Measurements from ENCODE around the gene TBC1D2B. TPM values are rescaled to one million over a fixed set of nuclear protein-coding genes. Genes with fewer than 3 reads are reported as not detected.
"Not testable (repeated sequence)": the region's sequence is repeated elsewhere in the genome, so short reads cannot be mapped to it uniquely, and the experiment has no call there.

TBC1D2B gene
- total RNA-seq, 1 donor from 2014 or later, result 50.4 TPM

DNA sequence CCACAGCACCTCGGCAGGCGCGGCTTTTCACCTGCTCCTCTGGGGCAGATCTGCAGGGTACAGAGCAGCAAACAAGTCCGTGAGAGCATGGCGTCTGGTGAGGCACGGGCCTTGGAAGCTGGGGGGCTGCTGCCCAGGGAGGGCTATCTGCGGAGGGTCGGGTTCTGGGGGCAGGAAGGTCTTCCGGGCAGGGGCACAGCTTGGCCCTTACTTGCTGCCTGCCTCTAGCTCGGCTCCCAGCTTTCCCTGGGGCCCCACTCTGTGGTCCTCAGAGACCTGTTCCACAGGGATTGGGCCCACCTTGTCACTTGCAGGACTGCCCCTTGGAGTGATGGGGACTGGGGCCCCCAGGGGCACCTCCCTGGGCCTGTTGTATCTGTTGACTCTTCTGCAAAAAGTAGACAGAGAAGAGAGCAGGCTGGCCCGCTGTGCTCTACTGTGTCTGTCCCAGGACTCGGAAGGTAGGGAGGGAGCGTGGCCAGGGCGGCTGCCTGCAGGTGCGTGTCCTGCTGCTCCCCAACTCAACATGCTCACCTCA lies 84.1 kb downstream of the TBC1D2B start:
- no peak for ATAC-seq
- no peak for DNase-seq (ENCODE audit: low spot score)

DNA sequence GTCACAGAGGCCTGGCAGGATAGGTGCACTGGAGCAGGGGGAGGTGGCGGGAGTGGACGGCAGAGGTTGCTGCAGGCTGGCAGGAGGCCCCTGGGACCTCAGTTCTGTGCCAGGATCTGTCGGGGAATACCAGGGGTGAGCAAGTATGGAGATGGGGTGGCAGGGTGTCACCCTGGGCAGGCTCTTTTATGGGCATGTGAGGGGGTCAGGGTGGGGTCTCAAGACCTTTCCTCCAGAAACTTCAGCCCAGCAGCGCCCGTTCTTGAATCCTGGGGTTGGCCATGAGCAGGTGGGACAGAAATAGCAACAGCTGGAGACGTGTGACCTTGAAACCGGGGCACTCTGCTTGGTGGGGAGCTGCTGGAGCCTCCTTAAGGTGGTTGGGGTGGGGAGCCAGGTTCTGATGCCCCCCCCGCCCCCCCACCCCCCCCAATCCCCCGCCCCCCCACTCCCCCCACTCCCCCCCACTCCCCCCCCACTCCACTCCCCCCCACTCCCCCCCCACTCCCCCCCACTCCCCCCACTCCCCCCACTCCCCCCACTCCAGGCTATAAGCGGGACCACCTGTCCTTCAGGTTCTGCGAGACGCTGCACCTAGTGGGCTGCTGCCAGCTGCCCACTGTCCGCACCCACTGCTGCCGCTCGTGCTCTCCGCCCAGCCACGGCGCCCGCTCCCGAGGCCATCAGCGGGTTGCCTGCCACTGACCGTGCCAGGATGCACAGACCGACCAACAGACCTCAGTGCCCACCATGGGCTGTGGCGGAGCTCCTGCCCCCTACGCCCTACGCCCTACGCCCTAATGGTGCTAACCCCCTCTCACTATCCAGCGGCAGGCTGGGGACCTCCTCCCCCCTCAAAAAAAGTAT lies 84.9 kb downstream of the TBC1D2B start:
- DNase-seq (ENCODE audit: low spot score) (no peak), ATAC-seq (peak; percentile 1)

DNA sequence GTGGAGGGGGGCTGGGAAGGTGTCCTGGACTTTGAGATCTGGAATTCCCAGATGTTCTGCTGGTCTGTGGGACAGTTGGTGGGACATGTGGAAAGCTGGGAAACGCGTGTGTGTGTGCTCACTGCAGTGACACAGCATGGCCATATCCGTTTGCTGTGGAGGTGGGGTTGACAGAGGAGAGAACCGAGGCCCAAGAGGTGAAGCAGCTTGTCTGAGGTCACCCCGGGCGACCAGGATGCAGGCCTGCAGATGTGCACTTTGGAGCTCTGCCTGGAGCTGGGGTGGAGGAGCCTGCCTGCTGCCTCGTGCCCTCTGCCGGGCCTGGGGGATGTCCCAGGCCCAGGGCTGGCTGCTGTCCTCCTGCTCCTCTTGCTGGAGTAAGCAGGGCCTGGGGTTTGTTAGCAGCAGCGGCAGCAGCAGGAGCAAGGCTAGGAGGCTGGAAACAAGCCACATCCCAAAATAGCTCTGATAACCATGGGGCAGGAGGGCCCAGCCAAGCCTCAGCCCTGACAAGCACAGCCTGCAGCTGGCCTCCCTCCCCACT lies 85.8 kb downstream of the TBC1D2B start:
- peak; percentile 47 for ATAC-seq
- not testable (repeated sequence) for DNase-seq (ENCODE audit: low spot score)

DNA sequence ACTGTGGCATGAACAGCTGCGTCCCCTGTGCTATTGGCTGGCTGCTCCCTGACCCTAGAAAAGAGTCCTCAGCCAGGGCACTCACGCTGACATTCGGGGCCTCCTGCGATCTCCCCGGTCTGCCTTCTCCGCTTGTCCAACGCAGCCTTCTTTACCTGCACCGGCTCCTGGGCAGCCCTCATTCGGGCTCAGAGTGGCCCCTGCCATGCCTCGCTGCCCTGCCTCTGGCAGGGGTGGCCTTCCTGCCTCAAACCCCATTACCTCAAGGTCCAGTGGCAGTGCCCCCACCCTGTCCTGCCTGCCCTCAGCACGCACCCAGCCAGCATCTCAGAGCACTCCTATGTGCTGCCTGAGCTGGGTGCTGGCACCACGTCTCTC lies 86.5 kb downstream of the TBC1D2B start:
- DNase-seq (ENCODE audit: low spot score), result no peak

DNA sequence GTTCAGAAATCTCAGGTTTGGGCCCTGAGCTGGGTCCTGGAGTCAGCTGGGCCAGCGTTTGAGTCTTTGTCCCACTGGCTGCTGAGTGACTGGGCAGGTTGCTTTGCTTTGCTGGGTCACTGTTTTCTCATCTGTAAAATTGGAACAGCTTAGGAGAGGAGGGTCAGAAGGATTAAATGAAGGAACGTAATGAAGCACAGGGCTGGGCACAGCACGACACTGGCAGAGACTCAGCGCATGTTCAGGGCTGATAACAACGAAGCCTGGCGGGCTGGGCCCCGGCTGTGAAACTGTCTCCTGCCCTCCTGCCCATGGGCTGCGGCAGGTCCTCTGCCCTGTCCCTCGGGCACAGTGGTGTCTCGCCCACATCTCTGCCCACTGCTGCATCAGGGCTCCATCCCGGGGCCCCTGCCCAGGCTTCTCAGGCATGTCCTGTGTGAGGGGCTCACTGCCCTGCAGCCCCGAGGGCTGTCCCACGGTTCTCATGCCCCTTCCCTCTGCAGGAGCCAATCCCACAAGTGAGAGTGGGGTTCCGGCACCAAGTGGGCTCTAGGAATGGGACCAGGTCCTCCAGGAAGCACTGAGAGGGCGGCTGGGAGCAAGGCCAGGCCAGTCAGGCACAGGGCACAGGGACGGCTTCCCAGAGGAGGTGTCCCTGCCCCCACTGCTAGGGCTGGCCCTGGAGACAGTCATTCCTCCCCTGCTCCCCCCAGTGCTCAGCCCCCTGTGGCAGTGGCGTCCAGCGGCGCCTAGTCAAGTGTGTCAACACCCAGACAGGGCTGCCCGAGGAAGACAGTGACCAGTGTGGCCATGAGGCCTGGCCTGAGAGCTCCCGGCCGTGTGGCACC lies 88.0 kb downstream of the TBC1D2B start:
- no peak for DNase-seq (ENCODE audit: low spot score)
- peak; percentile 10 for ATAC-seq

More for the DNA sequence above, 86.5 kb downstream of the TBC1D2B start:
- ATAC-seq, result no peak

DNA sequence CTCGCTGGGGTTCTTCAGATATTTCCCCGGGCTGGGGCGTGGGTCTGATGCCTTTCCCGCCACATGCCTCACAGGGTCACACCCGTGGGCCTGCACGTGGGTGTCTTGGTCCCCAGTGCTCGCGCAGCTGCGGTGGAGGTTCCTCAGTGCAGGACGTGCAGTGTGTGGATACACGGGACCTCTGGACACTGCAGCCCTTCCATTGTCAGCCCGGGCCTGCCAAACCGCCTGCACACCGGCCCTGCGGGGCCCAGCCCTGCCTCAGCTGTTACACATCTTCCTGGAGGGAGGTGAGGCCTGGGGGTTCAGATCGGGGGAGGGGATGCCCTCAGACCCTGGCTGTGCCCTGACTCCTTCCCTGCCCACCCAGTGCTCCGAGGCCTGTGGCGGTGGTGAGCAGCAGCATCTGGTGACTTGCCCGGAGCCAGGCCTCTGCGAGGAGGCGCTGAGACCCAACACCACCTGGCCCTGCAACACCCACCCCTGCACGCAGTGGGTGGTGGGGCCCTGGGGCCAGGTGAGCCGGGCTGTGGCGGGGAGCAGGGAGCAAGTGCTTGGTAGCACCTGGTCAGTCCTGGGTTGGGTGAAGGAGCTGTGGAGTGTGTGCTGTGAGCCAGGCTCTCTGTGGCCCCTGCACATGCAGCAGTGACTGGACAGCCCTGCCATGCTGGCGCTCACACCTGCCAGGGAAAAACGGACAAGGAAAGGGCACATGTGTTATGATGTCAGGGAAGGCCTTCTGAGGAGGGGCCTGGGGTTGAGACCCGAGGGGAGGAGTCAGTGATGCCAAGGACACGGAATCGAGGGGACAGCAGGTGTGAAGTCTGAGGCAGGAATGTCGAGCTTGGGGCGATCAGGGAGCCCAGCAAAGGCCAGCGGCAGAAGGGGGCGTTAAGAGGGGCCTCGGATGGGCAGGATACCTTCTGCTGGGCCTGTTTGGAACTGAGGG lies 88.9 kb downstream of the TBC1D2B start:
- DNase-seq (ENCODE audit: low spot score), result no peak
- ATAC-seq, result no peak

DNA sequence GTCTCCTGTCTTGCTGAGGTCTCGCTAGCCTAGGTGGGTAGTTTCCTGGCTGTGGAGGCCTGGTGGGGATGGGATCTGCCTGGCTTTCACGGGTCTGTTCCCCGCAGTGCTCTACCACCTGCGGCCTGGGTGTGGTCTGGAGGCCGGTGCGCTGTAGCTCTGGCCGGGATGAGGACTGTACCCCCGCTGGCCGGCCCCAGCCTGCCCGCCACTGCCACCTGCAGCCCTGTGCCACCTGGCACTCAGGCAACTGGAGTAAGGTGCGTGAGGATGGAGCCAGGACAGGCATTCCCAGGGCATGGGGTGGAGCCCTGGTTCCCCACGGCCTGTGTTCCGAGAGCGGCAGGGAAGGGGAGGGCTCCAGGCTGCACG lies 89.8 kb downstream of the TBC1D2B start:
- not testable (repeated sequence) for DNase-seq (ENCODE audit: low spot score)
- peak; percentile 45 for ATAC-seq

DNA sequence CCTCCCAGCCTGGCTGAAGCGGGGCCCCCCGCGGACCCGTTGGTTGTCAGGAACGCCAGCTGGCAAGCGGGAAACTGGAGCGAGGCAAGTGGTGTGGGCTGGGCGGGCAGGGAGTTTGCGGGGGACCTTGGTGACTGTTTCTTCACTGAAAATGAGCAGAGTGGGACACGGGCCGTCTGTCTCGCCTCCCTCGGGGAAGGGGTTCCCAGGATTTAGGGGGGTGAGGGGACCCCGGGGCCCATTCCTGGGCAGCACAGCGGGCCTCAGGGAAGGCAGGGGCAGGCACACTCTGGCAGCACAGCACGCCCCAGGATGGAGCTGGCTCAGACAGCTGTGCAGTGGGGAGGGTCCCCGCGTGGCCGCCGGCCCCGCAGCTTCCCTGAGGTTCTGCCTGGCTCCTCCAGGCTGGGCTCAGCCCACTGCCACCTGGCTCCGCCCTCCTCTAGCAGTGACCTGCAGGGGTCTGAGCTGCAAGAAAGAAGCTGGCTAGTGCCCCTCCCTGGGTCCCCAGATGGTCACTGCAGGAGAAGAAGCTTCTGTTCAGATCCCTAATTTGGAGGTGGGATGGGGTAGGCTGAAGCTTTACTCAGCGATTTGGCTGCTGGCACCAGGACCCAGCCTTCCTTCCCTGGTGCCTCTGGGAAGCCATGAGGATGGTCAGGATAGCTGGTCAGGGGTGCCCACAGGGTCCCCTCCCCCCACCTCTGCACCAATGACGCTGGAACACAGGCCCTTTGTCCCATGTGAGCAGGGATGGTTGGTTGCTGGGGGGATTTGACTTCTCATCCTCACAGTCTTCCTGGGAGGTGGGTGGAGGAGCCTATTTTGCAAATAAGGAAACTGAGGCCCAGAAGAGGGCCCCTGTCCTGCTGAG lies 90.4 kb downstream of the TBC1D2B start:
- no peak for ATAC-seq

DNA sequence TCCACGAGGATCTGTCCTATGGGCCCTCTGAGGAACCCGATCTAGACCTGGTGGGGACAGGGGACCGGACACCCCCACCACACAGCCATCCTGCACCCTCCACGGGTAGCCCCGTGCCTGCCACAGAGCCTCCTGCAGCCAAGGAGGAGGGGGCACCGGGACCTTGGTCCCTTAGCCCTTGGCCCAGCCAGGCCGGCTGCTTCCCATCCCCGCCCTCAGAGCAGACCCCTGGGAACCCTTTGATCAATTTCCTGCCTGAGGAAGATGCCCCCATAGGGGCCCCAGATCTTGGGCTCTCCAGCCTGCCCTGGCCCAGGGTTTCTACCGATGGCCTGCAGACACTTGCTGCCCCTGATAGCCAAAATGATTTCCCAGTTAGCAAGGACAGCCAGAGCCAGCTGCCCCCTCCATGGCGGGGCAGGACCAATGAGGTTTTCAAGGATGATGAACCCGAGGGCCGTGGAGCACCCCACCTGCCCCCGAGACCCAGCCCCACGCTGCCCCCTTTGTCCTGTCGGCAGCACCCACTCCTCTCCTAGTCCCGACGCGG lies 91.5 kb downstream of the TBC1D2B start:
- ATAC-seq (no peak), DNase-seq (ENCODE audit: low spot score) (no peak)

More for the DNA sequence above, 90.4 kb downstream of the TBC1D2B start:
- DNase-seq (ENCODE audit: low spot score), result no peak

DNA sequence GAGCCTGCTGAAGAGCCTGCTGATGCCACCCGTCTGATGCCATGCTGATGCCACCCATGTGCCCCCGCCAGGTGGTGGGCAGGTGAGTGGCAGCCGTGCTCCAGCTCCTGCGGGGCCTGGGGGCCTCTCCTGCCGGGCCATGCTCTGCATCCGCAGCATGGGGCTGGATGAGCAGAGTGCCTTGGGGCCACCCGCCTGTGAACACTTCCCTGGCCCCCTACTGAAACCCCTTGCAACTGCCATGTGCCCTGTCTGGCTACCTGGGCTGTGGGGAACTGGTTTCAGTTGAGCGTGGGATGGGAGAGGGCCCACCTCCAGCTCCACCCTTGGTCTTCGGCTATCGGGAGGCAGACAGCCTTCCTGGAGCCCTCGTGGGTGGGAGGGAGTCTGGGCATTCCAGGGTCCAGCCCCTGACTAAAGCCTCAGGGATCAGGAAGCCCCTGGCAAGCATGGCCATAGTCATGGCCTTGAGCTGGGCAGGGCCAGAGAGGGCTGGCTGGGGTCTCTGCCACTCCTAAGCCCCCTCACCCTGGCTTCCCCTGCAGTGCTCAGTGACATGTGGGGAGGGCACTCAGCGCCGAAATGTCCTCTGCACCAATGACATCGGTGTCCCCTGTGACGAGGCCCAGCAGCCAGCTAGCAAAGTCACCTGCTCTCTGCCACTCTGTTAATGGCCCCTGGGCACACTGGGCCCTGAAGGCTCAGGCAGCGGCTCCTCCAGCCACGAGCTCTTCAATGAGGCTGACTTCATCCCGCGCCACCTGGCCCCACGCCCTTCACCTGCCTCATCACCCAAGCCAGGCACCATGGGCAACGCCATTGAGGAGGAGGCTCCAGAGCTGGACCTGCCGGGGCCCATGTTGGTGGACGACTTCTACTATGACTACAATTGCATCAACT lies 92.2 kb downstream of the TBC1D2B start:
- DNase-seq (ENCODE audit: low spot score) (no peak), ATAC-seq (no peak)

DNA sequence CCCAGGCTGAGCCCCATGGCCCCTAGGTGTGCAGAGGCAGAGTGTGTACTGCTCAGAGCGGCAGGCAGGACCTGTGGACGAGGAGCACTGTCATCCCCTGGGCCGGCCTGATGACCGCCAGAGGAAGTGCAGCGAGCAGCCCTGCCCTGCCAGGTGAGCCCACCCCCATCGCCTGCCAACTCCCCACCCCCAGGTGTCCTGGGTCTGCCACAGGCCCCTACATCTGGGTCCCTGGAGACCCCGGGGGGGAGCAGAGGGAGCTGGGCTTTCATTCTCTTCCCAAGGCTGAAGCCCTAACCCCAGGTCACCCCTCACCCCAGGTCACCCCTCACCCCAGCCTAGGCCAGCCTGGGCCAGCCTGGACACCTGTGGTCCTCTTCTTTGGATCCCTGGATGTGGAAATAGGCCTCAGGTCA lies 93.1 kb downstream of the TBC1D2B start:
- ATAC-seq (no peak), DNase-seq (ENCODE audit: low spot score) (no peak)

DNA sequence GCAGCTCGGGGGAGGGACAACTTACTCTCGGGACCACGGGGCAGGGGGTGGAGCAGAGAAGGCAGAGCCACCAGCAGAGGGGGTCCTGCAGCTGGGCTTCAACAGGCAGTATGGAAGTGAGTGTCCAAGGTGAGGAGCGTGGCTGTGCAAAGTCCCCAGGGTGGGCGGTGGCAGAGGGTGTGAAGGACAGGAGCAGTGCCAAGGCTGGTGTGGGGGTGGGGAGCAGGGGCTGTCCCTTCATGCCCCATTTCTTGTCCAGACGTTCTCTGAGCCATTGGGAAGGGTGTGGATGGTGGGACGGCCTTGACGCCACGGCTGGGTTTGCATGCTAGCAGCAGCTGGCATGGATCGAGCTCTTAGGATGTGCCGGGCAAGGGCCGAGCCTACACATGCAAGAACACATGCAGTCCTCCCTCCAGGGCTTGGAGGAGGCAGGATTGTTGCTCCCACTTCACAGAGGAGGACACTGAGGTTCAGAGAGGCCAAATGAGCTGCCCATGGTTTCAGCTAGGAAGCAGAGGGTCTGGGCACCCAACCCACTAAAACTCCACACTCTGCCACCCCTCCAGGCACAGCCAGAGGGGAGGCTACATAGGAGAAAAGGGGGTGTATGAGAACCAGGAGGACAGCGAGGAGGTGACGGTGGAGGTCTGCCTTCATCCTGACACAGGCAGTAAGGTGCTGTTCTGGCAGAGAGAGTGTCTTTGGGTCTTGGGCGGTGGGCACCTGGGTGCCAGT lies 93.6 kb downstream of the TBC1D2B start:
- DNase-seq (ENCODE audit: low spot score) (peak; percentile 42), ATAC-seq (no peak)

DNA sequence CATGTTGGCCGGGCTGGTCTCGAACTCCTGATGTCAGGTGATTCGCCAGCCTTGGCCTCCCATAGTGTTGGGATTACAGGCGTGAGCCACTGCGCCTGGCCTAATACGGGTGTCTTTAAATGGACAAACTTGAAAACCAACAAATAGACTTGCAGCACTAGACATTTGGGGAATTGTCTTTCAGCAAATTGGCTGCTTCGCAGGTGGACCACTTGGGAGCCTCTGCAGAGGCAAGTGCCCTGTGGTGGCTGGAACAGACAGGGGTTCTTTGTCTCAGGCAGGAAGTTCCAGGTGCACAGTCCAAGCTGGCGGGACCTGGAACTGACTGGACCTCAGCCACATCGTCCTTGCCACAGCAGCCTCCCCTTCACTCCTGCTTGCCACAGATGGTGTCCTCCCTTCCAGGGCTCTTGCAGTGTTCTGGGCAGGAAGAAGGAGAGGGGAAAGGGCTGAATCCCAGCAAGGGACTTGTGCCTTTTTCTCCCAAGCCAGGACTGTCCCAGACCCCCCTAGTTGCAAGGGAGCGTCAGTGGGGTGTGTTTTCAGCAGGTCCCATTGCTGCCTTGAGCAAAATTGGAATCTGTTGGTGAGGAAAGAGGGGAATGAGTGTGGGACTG lies 94.3 kb downstream of the TBC1D2B start:
- ATAC-seq, result no peak
- DNase-seq (ENCODE audit: low spot score), result peak; percentile 30

DNA sequence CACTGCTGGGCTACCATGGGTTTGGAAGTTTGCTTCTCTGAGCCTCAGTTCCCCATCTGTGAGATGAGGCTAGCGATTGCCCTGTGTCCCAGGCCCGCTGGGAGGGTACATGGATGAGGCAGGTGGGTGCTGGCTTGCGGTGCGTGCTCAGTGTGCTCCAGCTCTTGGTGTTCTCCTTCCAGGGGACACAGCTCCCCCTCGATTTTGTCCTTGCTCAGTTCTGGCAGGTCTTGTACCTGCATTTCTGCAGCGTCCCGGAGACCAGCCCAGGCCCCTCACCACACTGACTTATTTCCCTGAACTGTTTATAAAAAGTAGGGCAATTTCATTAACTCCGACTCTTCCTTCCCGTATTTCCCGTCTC lies 95.4 kb downstream of the TBC1D2B start:
- DNase-seq (ENCODE audit: low spot score) (no peak), ATAC-seq (no peak)

DNA sequence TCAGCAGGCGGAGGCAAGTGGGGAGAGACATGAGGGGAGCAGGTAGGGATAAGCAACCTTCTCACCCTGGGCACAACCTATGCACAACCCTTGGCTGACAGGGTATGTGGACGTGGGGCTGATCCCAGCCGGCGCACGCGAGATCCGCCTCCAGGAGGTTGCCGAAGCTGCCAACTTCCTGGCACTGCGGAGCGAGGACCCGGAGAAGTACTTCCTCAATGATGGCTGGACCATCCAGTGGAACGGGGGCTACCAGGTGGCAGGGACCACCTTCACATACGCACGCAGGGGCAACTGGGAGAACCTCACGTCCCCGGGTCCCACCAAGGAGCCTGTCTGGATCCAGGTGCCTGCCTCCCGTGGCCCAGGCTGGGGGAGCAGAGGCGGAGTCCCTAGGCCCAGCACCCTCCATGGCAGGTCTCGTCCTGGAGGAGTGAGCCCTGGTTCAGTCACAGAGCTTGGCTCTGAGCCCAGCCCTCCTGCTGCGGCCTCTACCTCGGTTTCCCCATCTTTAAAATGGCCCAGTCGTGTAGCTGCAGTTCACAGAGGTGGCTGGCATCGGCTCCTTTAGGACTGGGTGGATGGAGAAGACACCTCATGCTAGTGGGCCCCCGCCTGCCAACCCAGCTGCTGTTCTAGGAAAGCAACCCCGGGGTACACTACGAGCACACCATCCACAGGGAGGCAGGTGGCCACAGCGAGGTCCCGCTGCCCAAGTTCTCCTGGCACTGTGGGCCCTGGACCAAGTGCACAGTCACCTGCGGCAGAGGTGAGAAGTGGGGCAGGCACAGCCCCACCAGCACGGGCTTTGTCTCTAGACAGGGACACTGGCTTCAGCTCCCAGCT lies 96.0 kb downstream of the TBC1D2B start:
- ATAC-seq (no peak), DNase-seq (ENCODE audit: low spot score) (no peak)

DNA sequence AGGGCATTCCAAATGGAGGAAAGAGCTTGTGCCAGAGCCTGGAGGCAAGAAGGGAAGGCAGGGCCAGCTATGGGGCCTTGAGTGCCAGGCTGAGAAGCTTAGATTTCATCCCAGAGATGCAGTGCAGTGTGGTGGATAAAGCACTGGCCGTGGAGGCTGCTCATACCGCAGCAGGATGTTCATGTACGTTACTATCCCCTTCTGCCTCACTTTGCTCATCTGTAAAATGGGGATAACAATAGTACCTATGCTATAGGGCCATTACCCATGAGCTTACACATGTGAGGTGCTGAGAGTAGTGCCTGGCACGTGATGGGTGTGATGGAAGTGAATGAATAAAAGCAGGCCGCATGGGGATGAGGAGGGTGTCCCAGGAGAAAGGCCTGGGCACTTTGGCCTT lies 96.8 kb downstream of the TBC1D2B start:
- DNase-seq (ENCODE audit: low spot score); ATAC-seq: not testable (repeated sequence)
